Osteocyte (in vitro differentiated cells): ENCODE results near the gene GIMAP8. TPM values are rescaled to one million over a fixed set of nuclear protein-coding genes. Genes with fewer than 3 reads are reported as not detected.

ENCODE experiments used
- DNase-seq: peaks from one replicate; pipeline ENCODE4 v3.0.0; 2021; ENCODE audit warnings: mixed read lengths; ENCODE audit not compliant: unreplicated experiment; ENCODE audit errors: extremely low spot score
- H3K27ac Mint-ChIP-seq: one replicate; pipeline ENCODE4 v1.8.0; 2021; ENCODE audit warnings: mild to moderate bottlenecking, mixed read lengths; ENCODE audit not compliant: unreplicated experiment
- H3K27me3 Mint-ChIP-seq: one replicate; pipeline ENCODE4 v1.8.0; 2021; ENCODE audit warnings: mixed read lengths; ENCODE audit not compliant: unreplicated experiment
- H3K36me3 Mint-ChIP-seq: one replicate; pipeline ENCODE4 v1.8.0; 2021; ENCODE audit warnings: mixed read lengths; ENCODE audit not compliant: unreplicated experiment
- H3K4me1 Mint-ChIP-seq: one replicate; pipeline ENCODE4 v1.8.0; 2021; ENCODE audit warnings: mixed read lengths; ENCODE audit not compliant: unreplicated experiment
- H3K4me3 Mint-ChIP-seq: one replicate; pipeline ENCODE4 v1.8.0; 2021; ENCODE audit warnings: mild to moderate bottlenecking, moderate library complexity, mixed read lengths; ENCODE audit not compliant: unreplicated experiment
- H3K9me3 Mint-ChIP-seq: one replicate; pipeline ENCODE4 v1.8.0; 2021; ENCODE audit warnings: mixed read lengths; ENCODE audit not compliant: unreplicated experiment
- CTCF ChIP-seq: fragments of 200-600 bp; sonication (generic); IDR thresholded peaks from 2 replicates; pipeline ENCODE4 v1.5.0; 2021; ENCODE audit warnings: antibody characterized with exemption, mild to moderate bottlenecking, moderate library complexity
- total RNA-seq: library from RNA; stranded (reverse); gene quantifications from 2 replicates; pipeline ENCODE4 v1.2.1, GENCODE V29; 2021

Gene GIMAP8
- total RNA-seq, 1 donor from 2014 or later = not detected

GRCh38 chr7:150435390-150436073 is 14.9 kb upstream of the GIMAP8 start:
- Mint-ChIP-seq H3K4me3 (no peak overlapping the region), H3K27ac (no peak overlapping the region), H3K36me3 (no peaks in the 10 kb centered on the region), H3K9me3 (no peaks in the 10 kb centered on the region), H3K27me3 (peaks cover 11% of the 10 kb centered on the region), H3K4me1 (no peaks in the 10 kb centered on the region)
- DNase-seq = no peak
- no peak for TF ChIP-seq CTCF

GRCh38 chr7:150439967-150440366 is 10.5 kb upstream of the GIMAP8 start:
- Mint-ChIP-seq H3K4me3 (no peak overlapping the region), H3K27ac (no peak overlapping the region), H3K27me3 (peaks cover 15% of the 10 kb centered on the region), H3K36me3 (no peaks in the 10 kb centered on the region), H3K4me1 (no peaks in the 10 kb centered on the region), H3K9me3 (peaks cover 11% of the 10 kb centered on the region)
- no peak for TF ChIP-seq CTCF
- DNase-seq = no peak

DNA sequence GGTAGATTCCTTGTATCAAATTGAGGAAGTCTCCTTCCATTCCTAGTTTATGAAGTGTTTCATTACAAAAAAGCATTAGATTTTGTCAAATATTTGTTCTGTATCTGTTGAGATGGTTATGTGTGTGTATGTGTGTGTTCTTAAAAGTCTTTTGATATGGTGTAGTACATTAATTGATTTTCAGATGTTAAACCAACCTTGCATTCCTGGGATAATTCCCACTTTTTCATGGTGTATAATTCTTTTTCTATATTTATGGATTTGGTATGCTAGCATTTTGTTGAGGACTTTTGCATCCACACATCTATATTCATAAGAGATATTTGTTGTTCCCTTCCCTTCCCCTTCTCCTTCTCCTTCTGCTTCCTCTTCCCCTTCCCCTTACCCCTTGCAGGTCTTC is 8.9 kb upstream of the GIMAP8 start:
- Mint-ChIP-seq H3K27ac (no peak overlapping the region), H3K36me3 (no peaks in the 10 kb centered on the region), H3K9me3 (peaks cover 11% of the 10 kb centered on the region), H3K27me3 (peaks cover 15% of the 10 kb centered on the region), H3K4me1 (no peaks in the 10 kb centered on the region), H3K4me3 (no peak overlapping the region)
- no peak for DNase-seq
- no peak for TF ChIP-seq CTCF

- peaks cover 11% of the 10 kb centered on the region for H3K9me3 Mint-ChIP-seq
- peak; percentile 82 for DNase-seq
- TF ChIP-seq CTCF = no peak
These were observed 7.6 kb upstream of the GIMAP8 start for GRCh38 chr7:150442811-150443210.

DNA sequence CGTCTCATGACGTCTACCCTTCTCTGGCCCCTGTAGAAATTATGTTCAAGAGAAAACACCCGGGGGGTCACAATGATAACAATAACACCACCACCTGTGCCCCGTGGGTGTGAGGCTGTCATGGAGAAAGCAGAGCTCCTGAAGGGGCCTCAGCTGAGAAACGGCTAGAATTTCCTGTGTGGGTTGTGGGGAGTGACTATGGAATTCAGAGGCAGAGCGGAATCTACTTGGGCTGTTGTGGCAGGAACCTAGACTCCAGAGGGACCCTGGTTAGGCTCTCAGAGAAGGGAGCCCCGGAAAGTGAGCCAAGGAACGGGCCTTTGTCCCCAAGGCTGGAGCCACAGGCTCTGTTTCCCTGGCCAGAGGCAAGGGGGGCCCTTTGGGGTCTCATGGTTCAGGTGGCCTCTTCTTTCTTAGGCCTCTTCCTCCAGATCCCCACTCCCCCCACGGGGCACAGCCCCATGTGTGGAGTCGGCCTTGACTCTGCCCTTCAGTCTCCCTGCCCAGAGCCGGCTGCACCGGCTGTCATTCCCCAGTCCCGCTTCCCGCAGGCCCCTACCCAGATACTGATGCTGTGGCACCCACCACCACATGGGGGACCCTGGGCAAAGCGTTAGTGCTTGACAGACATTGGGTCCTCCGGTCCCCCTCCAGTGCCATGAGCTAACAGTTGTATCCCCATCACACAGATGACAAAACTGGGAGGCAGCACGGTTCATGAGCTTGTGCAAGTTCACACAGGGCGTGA is 6.5 kb upstream of the GIMAP8 start:
- H3K4me3 Mint-ChIP-seq = no peak overlapping the region
- peaks cover 14% of the 10 kb centered on the region for H3K27me3 Mint-ChIP-seq
- no peaks in the 10 kb centered on the region for H3K36me3 Mint-ChIP-seq
- peaks cover 11% of the 10 kb centered on the region for H3K9me3 Mint-ChIP-seq
- no peak overlapping the region for H3K27ac Mint-ChIP-seq
- no peaks in the 10 kb centered on the region for H3K4me1 Mint-ChIP-seq
- TF ChIP-seq CTCF = no peak
- peak; percentile 81 for DNase-seq

More at GRCh38 chr7:150442811-150443210, 7.6 kb upstream of the GIMAP8 start:
- Mint-ChIP-seq H3K27ac (no peak overlapping the region), H3K27me3 (peaks cover 10% of the 10 kb centered on the region), H3K4me1 (no peaks in the 10 kb centered on the region), H3K36me3 (no peaks in the 10 kb centered on the region), H3K4me3 (no peak overlapping the region)
